CD14-positive monocyte (primary cell): ENCODE measurements around the gene FGB. TPM values are rescaled to one million over a fixed set of nuclear protein-coding genes. Genes with fewer than 3 reads are reported as not detected.

ENCODE experiments used
- DNase-seq, 3 donors: peaks; one replicate each; pipeline ENCODE4 v3.0.0-alpha.2; 2011 to 2022
- H2AFZ ChIP-seq: 2 replicates; pipeline ENCODE4 v1.6.0; 2012; ENCODE audit warnings: mild to moderate bottlenecking, low read depth, low read length, inconsistent platforms; ENCODE audit not compliant: insufficient read depth, poor library complexity, severe bottlenecking
- H3K27ac ChIP-seq, 2 donors: 1 replicate in 1 of 2; 2 replicates in 1 of 2; pipeline ENCODE4 v1.5.1; 2012 to 2013; ENCODE audit warnings: low read length in 2 of 2, control low read depth in 1 of 2, inconsistent platforms in 1 of 2, low read depth in 1 of 2, mild to moderate bottlenecking in 1 of 2
- H3K27me3 ChIP-seq, 2 donors: one replicate each; pipeline versions ENCODE4 v1.6.0 to v1.6.1; 2011 to 2013; ENCODE audit warnings: low read length in 2 of 2; ENCODE audit not compliant: control insufficient read depth in 2 of 2, insufficient read depth in 2 of 2
- H3K36me3 ChIP-seq, 2 donors: replicated peaks in 1 of 2; 1 replicate in 1 of 2; 2 replicates in 1 of 2; pipeline versions ENCODE4 v1.5.1 to v1.6.1; 2012 to 2013; ENCODE audit warnings: low read length in 2 of 2, control low read depth in 1 of 2, inconsistent platforms in 1 of 2, mild to moderate bottlenecking in 1 of 2; ENCODE audit not compliant: insufficient read depth in 2 of 2, control insufficient read depth in 1 of 2
- H3K4me1 ChIP-seq, 2 donors: 1 replicate in 1 of 2; 2 replicates in 1 of 2; pipeline versions ENCODE4 v1.5.1 to v1.6.1; 2012 to 2013; ENCODE audit warnings: low read length in 2 of 2, control low read depth in 1 of 2, inconsistent platforms in 1 of 2, mild to moderate bottlenecking in 1 of 2, moderate library complexity in 1 of 2; ENCODE audit not compliant: insufficient read depth in 2 of 2, control insufficient read depth in 1 of 2
- H3K4me2 ChIP-seq: replicated peaks from 2 replicates; pipeline ENCODE3; 2012; ENCODE audit warnings: low read length, moderate library complexity, mild to moderate bottlenecking; ENCODE audit not compliant: poor library complexity, severe bottlenecking; ENCODE audit errors: extremely low read depth
- H3K4me3 ChIP-seq, 3 experiments: fragments of 200-600 bp in 1 of 3; sonication (generic) in 1 of 3; replicated peaks in 1 of 3; 1 replicate in 2 of 3; 2 replicates in 1 of 3; pipeline ENCODE4 v1.5.1; 2011 to 2013; ENCODE audit warnings: low read length in 3 of 3, mild to moderate bottlenecking in 3 of 3, control low read depth in 2 of 3, low read depth in 2 of 3, inconsistent platforms in 1 of 3, moderate library complexity in 1 of 3
- H3K79me2 ChIP-seq: 2 replicates; pipeline ENCODE4 v1.6.0; 2012; ENCODE audit warnings: mild to moderate bottlenecking, control low read depth, inconsistent platforms, low read length, moderate library complexity; ENCODE audit not compliant: insufficient read depth
- H3K9ac ChIP-seq: 2 replicates; pipeline ENCODE4 v1.6.0; 2017; ENCODE audit warnings: low read length, mild to moderate bottlenecking; ENCODE audit not compliant: insufficient read depth, poor library complexity, severe bottlenecking
- H3K9me3 ChIP-seq, 2 donors: replicated peaks in 1 of 2; 1 replicate in 1 of 2; 2 replicates in 1 of 2; pipeline versions ENCODE4 v1.5.1 to v1.6.1; 2012 to 2013; ENCODE audit warnings: low read length in 2 of 2, control low read depth in 1 of 2; ENCODE audit not compliant: control insufficient read depth in 1 of 2, insufficient read depth in 1 of 2
- H4K20me1 ChIP-seq: 2 replicates; pipeline ENCODE4 v1.6.0; 2012; ENCODE audit warnings: mild to moderate bottlenecking, low read length, control low read depth, moderate library complexity; ENCODE audit not compliant: insufficient read depth
- H3K27ac Mint-ChIP-seq, 7 donors: one replicate each; pipeline ENCODE4 v1.8.0; 2020; ENCODE audit warnings: mild to moderate bottlenecking in 7 of 7, mixed read lengths in 7 of 7, moderate library complexity in 6 of 7, inconsistent platforms in 2 of 7
- H3K27me3 Mint-ChIP-seq, 3 donors: one replicate each; pipeline ENCODE4 v1.8.0; 2021 to 2022; ENCODE audit warnings: low read depth in 3 of 3, mild to moderate bottlenecking in 3 of 3, mixed read lengths in 3 of 3, moderate library complexity in 3 of 3, inconsistent platforms in 1 of 3
- H3K36me3 Mint-ChIP-seq, 2 donors: one replicate each; pipeline ENCODE4 v1.8.0; 2020; ENCODE audit warnings: mixed read lengths in 2 of 2, inconsistent platforms in 1 of 2, mild to moderate bottlenecking in 1 of 2
- H3K4me1 Mint-ChIP-seq: one replicate; pipeline ENCODE4 v1.8.0; 2020; ENCODE audit warnings: mild to moderate bottlenecking, mixed read lengths
- H3K4me3 Mint-ChIP-seq, 2 donors: one replicate each; pipeline ENCODE4 v1.8.0; 2020; ENCODE audit warnings: mild to moderate bottlenecking in 2 of 2, mixed read lengths in 2 of 2, moderate library complexity in 1 of 2
- H3K9me3 Mint-ChIP-seq, 7 donors: one replicate each; pipeline ENCODE4 v1.8.0; 2020 to 2022; ENCODE audit warnings: mixed read lengths in 7 of 7, mild to moderate bottlenecking in 6 of 7, moderate library complexity in 6 of 7, inconsistent platforms in 2 of 7
- CTCF ChIP-seq: fragments of 200-600 bp; IDR thresholded peaks from one replicate; pipeline ENCODE4 v1.8.0; 2022; ENCODE audit warnings: antibody characterized with exemption, mild to moderate bottlenecking
- WGBS: methylation state at CpG from one replicate; pipeline ENCODE4 v1.1.5; 2013; ENCODE audit warnings: missing lambda C conversion rate; ENCODE audit not compliant: insufficient coverage; 5-methylcytosine and 5-hydroxymethylcytosine counted together
- intact Hi-C, 2 donors: fragments of 100-400 bp; cut with micrococcal nuclease; formaldehyde crosslinking; loops; one replicate each; pipeline versions ENCODE4 v1.15.0 to v1.15.1; 2023
- polyA plus RNA-seq, 3 donors: library from polyadenylated mRNA; depleted of rRNA in 1 of 3; unstranded in 2 of 3; stranded (reverse) in 1 of 3; fragments of 300-500 nt in 2 of 3; fragments of >200 nt in 1 of 3; fragmentation: Illumina TruSeq in 2 of 3; gene quantifications; 1 replicate in 2 of 3; 2 replicates in 1 of 3; pipeline ENCODE4 v1.2.3, GENCODE V29; 2012 to 2021

FGB gene
- polyA plus RNA-seq, 3 donors: not detected

DNA sequence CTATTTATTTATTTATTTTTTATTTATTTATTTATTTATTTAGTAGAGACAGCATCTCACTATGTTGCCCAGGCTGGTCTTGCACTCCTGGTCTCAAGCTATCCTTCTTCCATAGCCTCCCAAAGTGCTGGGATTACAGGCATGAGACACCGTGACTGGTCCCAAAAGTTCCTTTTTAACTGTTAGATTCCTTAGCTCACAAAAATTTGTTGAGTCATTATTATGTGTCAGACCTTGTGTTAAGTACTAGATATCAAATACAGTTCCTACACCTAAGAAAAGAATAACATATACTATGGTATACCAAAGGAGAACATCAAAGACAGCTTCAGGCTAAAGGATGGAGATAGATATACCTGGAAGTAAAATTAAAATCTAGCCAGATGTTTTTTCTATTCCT, 16.1 kb downstream of the FGB start:
- no peaks in the 10 kb centered on the region for H3K4me1 Mint-ChIP-seq
- H3K36me3 Mint-ChIP-seq: no peaks in the 10 kb centered on the region
- no peaks in the 10 kb centered on the region for H3K9me3 ChIP-seq
- H2AFZ ChIP-seq: no peak overlapping the region
- H3K4me3 ChIP-seq: no peak overlapping the region
- no peak for TF ChIP-seq CTCF
- no peak overlapping the region for H3K27ac ChIP-seq
- H3K9me3 Mint-ChIP-seq: no peaks in the 10 kb centered on the region
- H3K4me2 ChIP-seq: no peak overlapping the region
- no peaks in the 10 kb centered on the region for H3K79me2 ChIP-seq
- no peak for DNase-seq
- H3K4me3 Mint-ChIP-seq: no peak overlapping the region
- no peaks in the 10 kb centered on the region for H4K20me1 ChIP-seq
- peaks cover 0 to 4% (median 2%) of the 10 kb centered on the region in 3 donors for H3K27me3 Mint-ChIP-seq
- H3K36me3 ChIP-seq: no peaks in the 10 kb centered on the region
- no peaks in the 10 kb centered on the region for H3K4me1 ChIP-seq
- no peak overlapping the region for H3K27ac Mint-ChIP-seq
- no CpG with 5 or more reads among the region's 1 CpG for WGBS
- no peaks in the 10 kb centered on the region for H3K27me3 ChIP-seq
- intact Hi-C loops: no loop called here
- H3K9ac ChIP-seq: no peak overlapping the region

DNA sequence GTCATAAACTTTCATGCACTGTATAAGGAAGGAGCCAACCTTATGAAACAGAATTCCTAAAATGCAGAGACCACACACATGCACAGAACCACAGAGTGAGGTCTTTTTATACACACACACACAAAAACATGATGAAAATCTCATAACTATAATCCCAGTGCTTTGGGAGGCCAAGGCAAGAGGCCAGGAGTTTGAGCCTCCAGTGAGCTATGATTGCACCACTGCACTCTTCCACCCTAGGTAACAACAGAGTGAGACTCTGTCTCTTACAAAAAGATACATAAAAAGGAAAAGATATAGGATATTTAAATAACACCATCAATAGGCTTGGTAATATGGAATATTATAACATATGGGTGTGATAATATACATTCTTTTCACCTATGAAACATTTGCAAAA, 17.1 kb downstream of the FGB start:
- DNase-seq: no peak
- Histone ChIP-seq H3K4me1 (no peaks in the 10 kb centered on the region), H3K79me2 (no peaks in the 10 kb centered on the region), H3K4me2 (no peak overlapping the region), H2AFZ (no peak overlapping the region), H3K36me3 (no peaks in the 10 kb centered on the region), H3K27me3 (no peaks in the 10 kb centered on the region), H3K27ac (no peak overlapping the region), H3K4me3 (no peak overlapping the region), H3K9ac (no peak overlapping the region), H3K9me3 (no peaks in the 10 kb centered on the region), H4K20me1 (no peaks in the 10 kb centered on the region)
- Mint-ChIP-seq H3K36me3 (no peaks in the 10 kb centered on the region), H3K4me1 (no peaks in the 10 kb centered on the region), H3K27me3 (peaks cover 0 to 4% (median 2%) of the 10 kb centered on the region in 3 donors), H3K4me3 (no peak overlapping the region), H3K27ac (no peak overlapping the region), H3K9me3 (no peaks in the 10 kb centered on the region)
- no peak for TF ChIP-seq CTCF
- intact Hi-C loops: no loop called here
